Cardiac fibroblast (primary cell): Measurements from ENCODE around the gene JAZF1.
A peak's percentile ranks its signal among the peaks of the same experiment; 100 is the strongest.

Experiments
- DNase-seq, 2 donors: peaks; one replicate each; pipeline versions ENCODE4 v3.0.0 to v3.0.0-alpha.2; 2010; ENCODE audit warnings: low read depth in 2 of 2
- H3K4me3 ChIP-seq, 2 donors: replicated peaks in 1 of 2; 1 replicate in 1 of 2; 2 replicates in 1 of 2; pipeline ENCODE4 v1.5.1; 2011; ENCODE audit warnings: low read depth in 2 of 2, low read length in 2 of 2, mild to moderate bottlenecking in 2 of 2, moderate library complexity in 1 of 2
- TF ChIP-seq, protein P1 (sequence below): IDR thresholded peaks from one replicate; pipeline ENCODE4 v1.5.1; 2011; ENCODE audit warnings: low read depth, mild to moderate bottlenecking, low read length, inconsistent platforms

JAZF1 gene

DNA sequence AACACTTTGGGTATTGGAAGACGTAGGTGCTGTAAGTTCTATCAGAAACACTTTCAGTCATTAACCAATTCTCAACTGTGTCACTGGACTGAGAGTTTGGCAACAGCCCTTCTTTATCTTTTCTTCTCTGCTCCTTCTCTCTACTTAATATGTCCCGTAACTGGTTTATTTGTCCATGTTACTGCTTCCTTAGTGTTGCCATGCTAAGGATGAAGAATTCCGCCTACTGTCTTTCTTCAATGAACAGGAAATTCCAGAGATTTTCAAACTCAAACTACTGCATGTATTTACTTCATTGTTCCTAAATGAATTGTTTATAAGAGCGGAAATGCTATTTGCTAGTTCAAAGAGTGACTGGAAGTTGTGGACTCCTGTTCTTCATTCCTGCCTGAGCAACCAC, 296.9 kb downstream of the JAZF1 start:
- peak; percentile 67 to 71 for DNase-seq
- TF ChIP-seq, protein P1, sequence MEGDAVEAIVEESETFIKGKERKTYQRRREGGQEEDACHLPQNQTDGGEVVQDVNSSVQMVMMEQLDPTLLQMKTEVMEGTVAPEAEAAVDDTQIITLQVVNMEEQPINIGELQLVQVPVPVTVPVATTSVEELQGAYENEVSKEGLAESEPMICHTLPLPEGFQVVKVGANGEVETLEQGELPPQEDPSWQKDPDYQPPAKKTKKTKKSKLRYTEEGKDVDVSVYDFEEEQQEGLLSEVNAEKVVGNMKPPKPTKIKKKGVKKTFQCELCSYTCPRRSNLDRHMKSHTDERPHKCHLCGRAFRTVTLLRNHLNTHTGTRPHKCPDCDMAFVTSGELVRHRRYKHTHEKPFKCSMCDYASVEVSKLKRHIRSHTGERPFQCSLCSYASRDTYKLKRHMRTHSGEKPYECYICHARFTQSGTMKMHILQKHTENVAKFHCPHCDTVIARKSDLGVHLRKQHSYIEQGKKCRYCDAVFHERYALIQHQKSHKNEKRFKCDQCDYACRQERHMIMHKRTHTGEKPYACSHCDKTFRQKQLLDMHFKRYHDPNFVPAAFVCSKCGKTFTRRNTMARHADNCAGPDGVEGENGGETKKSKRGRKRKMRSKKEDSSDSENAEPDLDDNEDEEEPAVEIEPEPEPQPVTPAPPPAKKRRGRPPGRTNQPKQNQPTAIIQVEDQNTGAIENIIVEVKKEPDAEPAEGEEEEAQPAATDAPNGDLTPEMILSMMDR: no peak
- no peak overlapping the region for H3K4me3 ChIP-seq

DNA sequence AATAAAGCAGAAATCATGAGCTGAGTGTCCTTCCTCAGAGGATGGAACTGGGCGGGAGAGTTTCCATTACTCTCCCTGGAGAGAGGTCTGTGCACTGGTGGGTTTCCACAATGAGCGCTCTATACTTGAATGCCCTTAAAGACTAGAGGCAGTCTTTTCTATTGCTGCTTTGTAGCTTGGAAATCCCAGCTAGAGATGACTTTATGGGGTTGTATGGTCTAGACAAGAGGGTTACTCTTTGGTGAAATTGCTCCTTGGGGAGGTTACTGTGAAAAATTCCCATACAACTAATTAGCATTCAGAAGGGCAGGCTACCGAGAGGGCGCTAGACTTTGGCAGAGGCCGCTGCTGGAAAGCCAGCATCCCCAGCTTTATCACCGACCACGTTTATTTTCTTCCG, 303.8 kb downstream of the JAZF1 start:
- TF ChIP-seq, protein P1: no peak
- H3K4me3 ChIP-seq: no peak overlapping the region
- no peak for DNase-seq

DNA sequence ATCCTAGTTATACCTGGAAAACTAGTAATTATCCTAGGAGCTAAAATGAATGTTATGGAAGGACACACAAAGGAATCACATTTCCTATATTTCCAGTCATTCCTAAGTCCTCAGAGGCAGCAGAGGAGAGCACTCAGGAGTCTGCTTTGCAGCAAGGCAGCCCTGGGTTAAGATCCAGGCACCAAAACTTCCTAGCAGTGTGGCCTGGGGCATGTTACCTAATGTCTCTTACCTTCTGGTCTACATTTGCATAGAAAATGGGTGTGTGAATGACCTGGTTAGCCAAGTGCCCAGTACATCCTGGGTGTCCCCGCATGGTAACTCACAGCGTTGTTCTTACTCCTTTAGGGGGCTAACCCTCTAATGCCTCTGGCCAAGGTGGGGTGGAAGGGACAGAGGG, 304.8 kb downstream of the JAZF1 start:
- DNase-seq: no peak
- TF ChIP-seq, protein P1: no peak
- no peak overlapping the region for H3K4me3 ChIP-seq

DNA sequence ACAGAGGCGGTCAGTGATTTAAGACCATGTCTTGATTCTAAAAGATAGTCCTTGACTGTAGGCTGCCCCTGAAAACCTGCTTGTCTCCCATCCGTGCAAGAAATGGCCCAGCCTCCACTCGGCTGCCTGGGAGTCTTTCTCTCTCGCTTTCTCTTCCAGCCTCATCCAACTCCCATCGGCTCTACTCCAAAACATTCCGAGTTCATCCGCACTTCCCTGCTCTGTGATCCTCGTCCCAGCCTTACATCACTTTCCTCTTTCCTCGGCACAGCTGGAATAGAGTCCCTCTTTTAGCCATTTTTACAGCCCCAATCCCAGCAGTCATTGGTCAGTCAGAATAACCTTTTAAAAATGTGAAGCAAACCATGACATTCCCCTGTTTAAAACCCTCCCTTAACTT, 305.5 kb downstream of the JAZF1 start:
- TF ChIP-seq, protein P1: no peak
- H3K4me3 ChIP-seq: no peak overlapping the region
- no peak for DNase-seq

DNA sequence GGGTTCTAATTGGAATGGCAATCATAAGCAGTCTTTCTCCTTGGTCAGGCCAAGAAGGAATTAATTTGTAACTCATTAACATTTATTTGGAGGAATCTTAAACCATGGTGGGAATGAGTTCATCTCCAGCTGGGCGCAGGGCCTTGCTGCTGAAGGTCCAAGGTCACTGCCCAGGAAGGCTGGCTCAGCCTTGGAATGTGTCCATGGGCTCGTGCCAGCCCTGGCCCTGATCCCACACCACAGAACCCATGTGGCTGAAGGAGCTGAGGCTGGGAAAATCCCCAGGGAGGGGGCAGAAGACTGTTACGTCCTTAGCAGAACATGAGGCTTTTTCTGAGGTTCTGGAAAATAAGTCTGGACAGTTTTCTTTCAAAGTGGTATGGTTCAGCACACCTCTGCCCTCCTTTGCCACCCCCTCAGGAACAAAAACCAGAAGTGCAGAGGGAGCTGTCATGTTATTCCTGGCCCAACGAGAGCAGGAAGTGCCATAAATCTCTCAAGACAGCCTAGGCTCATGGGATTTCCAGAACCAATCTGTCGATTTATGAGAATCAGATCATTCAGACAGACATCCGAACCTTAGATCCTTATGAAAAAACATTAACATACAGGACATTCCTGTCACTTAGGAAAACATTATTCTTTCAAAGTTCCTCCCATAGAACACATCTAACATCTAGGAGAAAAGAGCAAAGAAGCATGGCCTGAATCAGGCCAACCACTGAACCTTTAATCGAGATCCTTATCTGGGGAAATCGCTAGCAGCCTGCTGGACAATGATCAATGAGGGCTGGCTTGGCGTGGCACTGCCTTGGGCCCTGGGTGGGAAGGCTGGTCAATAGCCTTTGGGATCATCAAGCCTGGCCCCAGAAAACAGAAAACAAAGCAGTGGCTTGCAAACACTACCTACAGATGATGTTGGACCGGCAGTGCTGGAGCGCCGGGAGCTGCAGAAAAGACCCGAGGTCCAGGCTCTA, 306.3 kb downstream of the JAZF1 start:
- TF ChIP-seq, protein P1: no peak

DNA sequence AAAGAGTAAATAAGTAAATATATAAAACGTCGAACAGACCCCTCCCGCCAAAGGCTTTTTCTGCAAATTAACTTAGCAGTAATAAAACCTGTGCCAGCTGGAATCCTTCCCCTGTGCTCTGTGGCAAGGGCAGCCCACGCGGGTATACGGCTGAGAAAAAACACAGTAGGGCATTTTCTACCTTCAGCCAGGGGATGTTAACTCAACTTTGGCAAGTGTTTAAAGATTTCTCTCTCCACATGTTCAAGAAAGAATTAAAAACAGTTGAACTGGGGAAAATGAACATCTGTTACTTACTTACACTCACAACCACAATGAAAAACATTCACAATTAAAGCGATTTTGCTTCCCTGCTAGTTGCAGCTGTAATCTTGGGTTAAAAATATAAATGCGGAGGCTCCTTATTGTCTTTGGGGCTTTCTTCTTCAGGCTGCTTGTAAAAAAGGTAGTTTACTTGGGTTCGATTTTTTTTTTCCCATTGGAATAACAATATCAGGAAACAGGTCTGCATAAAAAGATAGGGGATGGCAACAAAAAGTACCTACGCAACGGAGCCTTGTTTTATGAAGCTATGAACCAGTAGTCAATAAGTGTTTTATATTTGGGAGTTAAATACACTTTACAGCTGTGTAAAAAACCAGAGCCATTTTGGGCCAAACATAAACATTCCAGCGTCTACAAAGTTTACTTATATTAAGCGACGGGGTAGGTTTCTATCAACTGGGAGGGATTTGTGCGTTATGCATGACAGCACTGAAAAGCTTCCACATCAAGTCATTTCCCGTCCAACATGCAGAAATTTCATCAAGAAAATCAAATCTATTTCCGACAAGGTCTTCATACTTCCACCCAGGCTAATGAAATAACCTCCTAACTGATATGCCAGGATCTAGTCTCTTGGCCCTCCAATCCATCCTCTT, 308.0 kb downstream of the JAZF1 start:
- H3K4me3 ChIP-seq: no peak overlapping the region
- TF ChIP-seq, protein P1: no peak
- DNase-seq: peak in 1 of 2 donors; percentile 8

More for the DNA sequence above, 306.3 kb downstream of the JAZF1 start:
- H3K4me3 ChIP-seq: no peak overlapping the region
- peak; percentile 69 to 83 for DNase-seq
